Gastrocnemius medialis (tissue), 4 donors: Measurements from ENCODE around the gene PWWP2B. TPM values are rescaled to one million over a fixed set of nuclear protein-coding genes. Genes with fewer than 3 reads are reported as not detected.
"Not testable (repeated sequence)": the region's sequence is repeated elsewhere in the genome, so short reads cannot be mapped to it uniquely, and the experiment has no call there.

Experiments used
- ATAC-seq, 2 donors: fragments of 150-250 bp; one replicate each; pipeline ENCODE4 v1.9.1; 2016
- DNase-seq, 2 donors: peaks; one replicate each; pipeline ENCODE4 v3.0.0-alpha.2; 2019
- H3K27ac ChIP-seq, 4 donors: fragments of 200-600 bp; sonication (generic); 1 replicate in 1 of 4; 2 replicates in 3 of 4; pipeline ENCODE4 v1.5.1; 2016 to 2018; ENCODE audit warnings: mild to moderate bottlenecking in 2 of 4, moderate library complexity in 1 of 4
- H3K27me3 ChIP-seq, 3 donors: fragments of 200-600 bp; sonication (generic) in 2 of 3; 1 replicate in 1 of 3; 2 replicates in 2 of 3; pipeline versions ENCODE4 v1.5.1 to v1.6.0; 2016 to 2019; ENCODE audit warnings: mild to moderate bottlenecking in 1 of 3, moderate library complexity in 1 of 3
- H3K36me3 ChIP-seq, 2 donors: fragments of 200-600 bp; sonication (generic) in 1 of 2; one replicate each; pipeline ENCODE4 v1.5.1; 2017 to 2018
- H3K4me1 ChIP-seq, 2 donors: fragments of 200-600 bp; sonication (generic) in 1 of 2; one replicate each; pipeline ENCODE4 v1.5.1; 2016 to 2017; ENCODE audit warnings: mild to moderate bottlenecking in 2 of 2
- H3K4me3 ChIP-seq, 4 donors: fragments of 200-600 bp; sonication (generic) in 3 of 4; 1 replicate in 1 of 4; 2 replicates in 3 of 4; pipeline ENCODE4 v1.5.1; 2016 to 2019; ENCODE audit warnings: mild to moderate bottlenecking in 2 of 4
- H3K9me3 ChIP-seq, 3 donors: fragments of 200-600 bp; sonication (generic) in 2 of 3; 1 replicate in 1 of 3; 2 replicates in 2 of 3; pipeline ENCODE4 v1.5.1; 2016 to 2019
- POLR2A ChIP-seq, 2 donors: fragments of 450-650 bp; IDR thresholded peaks; one replicate each; pipeline ENCODE4 v1.6.1; 2017; ENCODE audit warnings: antibody characterized with exemption in 2 of 2, mild to moderate bottlenecking in 2 of 2, moderate library complexity in 2 of 2
- in situ Hi-C, 4 donors: fragments of 200-750 bp; cut with MboI; loops; one replicate each; pipeline versions ENCODE4 v1.15.0 to v1.8.0; 2017; ENCODE audit warnings: low sequenced_read_pairs in 4 of 4
- intact Hi-C: fragments of 100-400 bp; cut with DNase I; formaldehyde crosslinking; loops from one replicate; pipeline ENCODE4 v1.15.1; 2023; ENCODE audit warnings: low total_unique reads
- total RNA-seq, 4 donors: library from RNA; depleted of rRNA; stranded (reverse); fragments of >200 nt; gene quantifications; one replicate each; pipeline versions ENCODE4 v1.1.0 to v1.2.3, GENCODE V29; 2016
- TF ChIP-seq, protein P1 (sequence below), 5 experiments: fragments of 450-650 bp in 3 of 5; fragments of 200-600 bp in 2 of 5; sonication (generic) in 2 of 5; IDR thresholded peaks in 4 of 5; conservative IDR thresholded peaks in 1 of 5; 1 replicate in 4 of 5; 2 replicates in 1 of 5; pipeline ENCODE4 v1.5.1; 2016 to 2019; ENCODE audit warnings: antibody characterized with exemption in 5 of 5, mild to moderate bottlenecking in 3 of 5, moderate library complexity in 3 of 5

Gene PWWP2B
- total RNA-seq, 4 donors from 2014 or later, result 22.7 to 30.9 (median 24.4) TPM

DNA sequence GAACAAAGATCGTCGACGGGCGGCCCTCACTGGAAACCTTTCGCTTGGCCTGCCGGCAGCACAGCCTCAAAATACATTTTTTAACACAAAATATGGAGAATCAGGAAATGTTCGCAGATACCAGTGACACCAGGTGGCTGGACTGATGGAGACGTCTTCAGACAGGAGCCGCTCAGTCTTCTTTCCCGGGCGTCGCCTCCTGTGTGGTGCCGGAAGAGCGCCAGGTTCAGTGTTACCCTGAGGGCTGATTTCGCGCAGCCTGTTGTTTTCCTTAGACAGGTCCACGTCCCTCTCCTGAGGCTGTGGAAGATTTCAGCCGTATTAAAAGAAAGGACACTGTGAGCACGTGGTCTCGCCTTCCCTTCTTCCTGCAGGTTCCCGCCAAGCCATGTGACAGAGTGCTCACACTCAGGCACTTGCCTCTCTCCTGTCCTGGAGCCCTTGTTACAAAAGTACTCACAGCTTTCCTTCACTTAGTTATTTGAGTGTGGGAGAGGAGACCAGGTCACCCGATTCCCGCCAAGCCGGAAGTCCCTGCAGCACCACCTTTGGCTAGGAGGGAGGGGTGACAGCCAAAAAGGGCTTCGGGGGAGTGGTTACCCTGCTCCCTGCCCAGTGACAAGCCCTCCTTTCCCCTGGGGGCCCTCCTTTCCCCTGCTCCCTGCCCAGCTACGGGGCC lies 21.7 kb upstream of the PWWP2B start:
- intact Hi-C loops (no loop called here), in situ Hi-C loops (loop anchor here in 3 of 4 donors (25.0 kb wide), 2 partner anchors 162 to 262 kb away; partner anchors contain the start of gene INPP5A (in 1 of the 3))
- DNase-seq (no peak), ATAC-seq (no peak)
- Histone ChIP-seq H3K4me3 (no peak overlapping the region), H3K9me3 (no peaks in the 10 kb centered on the region), H3K4me1 (no peaks in the 10 kb centered on the region), H3K27ac (no peak overlapping the region), H3K27me3 (no peaks in the 10 kb centered on the region), H3K36me3 (no peaks in the 10 kb centered on the region)
- no peak for TF ChIP-seq POLR2A (IDR thresholded peaks at IDR 0.05)
- TF ChIP-seq, protein P1, sequence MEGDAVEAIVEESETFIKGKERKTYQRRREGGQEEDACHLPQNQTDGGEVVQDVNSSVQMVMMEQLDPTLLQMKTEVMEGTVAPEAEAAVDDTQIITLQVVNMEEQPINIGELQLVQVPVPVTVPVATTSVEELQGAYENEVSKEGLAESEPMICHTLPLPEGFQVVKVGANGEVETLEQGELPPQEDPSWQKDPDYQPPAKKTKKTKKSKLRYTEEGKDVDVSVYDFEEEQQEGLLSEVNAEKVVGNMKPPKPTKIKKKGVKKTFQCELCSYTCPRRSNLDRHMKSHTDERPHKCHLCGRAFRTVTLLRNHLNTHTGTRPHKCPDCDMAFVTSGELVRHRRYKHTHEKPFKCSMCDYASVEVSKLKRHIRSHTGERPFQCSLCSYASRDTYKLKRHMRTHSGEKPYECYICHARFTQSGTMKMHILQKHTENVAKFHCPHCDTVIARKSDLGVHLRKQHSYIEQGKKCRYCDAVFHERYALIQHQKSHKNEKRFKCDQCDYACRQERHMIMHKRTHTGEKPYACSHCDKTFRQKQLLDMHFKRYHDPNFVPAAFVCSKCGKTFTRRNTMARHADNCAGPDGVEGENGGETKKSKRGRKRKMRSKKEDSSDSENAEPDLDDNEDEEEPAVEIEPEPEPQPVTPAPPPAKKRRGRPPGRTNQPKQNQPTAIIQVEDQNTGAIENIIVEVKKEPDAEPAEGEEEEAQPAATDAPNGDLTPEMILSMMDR (IDR thresholded peaks at IDR 0.05 in 4 of 5, conservative IDR thresholded peaks at IDR 0.05 in 1 of 5), result no peak

DNA sequence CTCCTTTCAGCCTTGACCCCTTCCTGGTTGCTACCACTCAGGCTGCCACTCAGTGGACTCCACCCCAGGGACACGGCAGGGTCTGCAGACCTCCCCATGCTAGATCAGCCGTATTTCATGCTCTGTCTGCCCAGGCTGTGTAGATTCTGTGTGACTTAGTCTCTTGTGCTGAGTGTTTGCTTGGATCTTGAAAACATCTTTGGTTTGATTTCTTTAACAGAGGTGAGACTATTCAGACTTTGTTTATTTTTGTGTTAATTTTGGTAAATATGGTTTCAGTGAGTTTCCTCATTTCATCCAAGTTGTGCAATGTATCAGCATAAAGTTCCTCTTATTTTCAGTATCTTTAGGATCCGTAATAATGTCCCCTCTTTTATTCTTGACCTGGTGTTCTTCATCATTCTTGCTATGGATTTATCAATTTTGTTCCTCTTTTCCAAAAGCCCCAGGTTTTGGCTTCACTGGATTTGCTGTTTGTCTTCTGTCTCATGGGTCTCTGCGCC lies 21.2 kb upstream of the PWWP2B start:
- Histone ChIP-seq H3K36me3 (no peaks in the 10 kb centered on the region), H3K9me3 (no peaks in the 10 kb centered on the region), H3K4me3 (no peak overlapping the region), H3K27ac (no peak overlapping the region), H3K27me3 (no peaks in the 10 kb centered on the region), H3K4me1 (no peaks in the 10 kb centered on the region)
- intact Hi-C loops (no loop called here), in situ Hi-C loops (loop anchor here in 3 of 4 donors (25.0 kb wide), 2 partner anchors 161 to 261 kb away; partner anchors contain the start of gene INPP5A (in 1 of the 3))
- TF ChIP-seq, protein P1 (IDR thresholded peaks at IDR 0.05 in 4 of 5, conservative IDR thresholded peaks at IDR 0.05 in 1 of 5), result no peak
- no peak for TF ChIP-seq POLR2A (IDR thresholded peaks at IDR 0.05)
- DNase-seq (no peak), ATAC-seq (no peak)

DNA sequence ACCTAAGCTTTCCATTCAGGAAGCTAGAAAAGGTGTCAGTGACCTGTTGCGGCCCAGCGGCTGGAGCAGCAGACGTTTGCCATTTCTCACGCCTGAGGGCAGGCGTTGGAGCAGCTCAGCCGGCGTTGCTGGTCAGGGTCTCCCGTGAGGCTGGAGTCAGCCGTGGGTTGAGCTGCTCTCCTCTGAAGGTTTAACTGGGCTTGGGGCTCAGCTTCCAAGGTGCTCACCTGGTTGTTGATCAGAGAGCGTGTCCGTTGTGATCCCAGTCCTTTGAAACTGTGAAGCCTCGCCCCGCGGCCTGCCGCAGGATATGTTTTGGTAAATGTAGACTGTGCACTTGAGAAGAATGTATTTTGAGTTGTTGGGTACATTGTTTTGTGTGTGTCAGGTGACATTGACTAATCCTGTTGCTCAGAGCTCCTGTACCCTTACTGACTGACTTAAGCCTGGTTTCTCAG lies 20.6 kb upstream of the PWWP2B start:
- intact Hi-C loops (no loop called here), in situ Hi-C loops (loop anchor here in 3 of 4 donors (25.0 kb wide), 2 partner anchors 161 to 261 kb away; partner anchors contain the start of gene INPP5A (in 1 of the 3))
- DNase-seq, result no peak
- Histone ChIP-seq H3K36me3 (no peaks in the 10 kb centered on the region), H3K9me3 (no peaks in the 10 kb centered on the region), H3K27me3 (no peaks in the 10 kb centered on the region), H3K4me1 (no peaks in the 10 kb centered on the region), H3K27ac (no peak overlapping the region), H3K4me3 (no peak overlapping the region)
- TF ChIP-seq, protein P1 (IDR thresholded peaks at IDR 0.05 in 4 of 5, conservative IDR thresholded peaks at IDR 0.05 in 1 of 5), result no peak
- no peak for TF ChIP-seq POLR2A (IDR thresholded peaks at IDR 0.05)
- no peak for ATAC-seq

DNA sequence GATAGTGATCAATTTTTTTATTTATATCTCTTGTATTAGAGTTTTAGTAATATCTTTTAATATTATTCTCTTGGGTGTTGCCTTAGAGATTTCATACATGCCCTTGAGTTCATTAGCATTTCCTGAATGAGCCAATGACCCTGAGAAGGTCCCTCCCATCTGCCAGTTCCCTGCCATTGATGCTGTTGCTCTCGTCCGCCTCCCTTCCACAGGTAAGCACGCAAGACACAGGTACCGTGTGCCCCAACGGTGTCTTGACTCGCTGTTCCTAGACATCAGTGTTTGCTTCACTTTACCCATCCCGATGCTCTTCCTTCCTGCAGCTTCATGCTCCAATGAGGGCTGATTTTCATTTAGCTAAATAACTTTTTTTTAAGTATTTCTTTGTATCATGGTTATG lies 19.7 kb upstream of the PWWP2B start:
- TF ChIP-seq, protein P1 (IDR thresholded peaks at IDR 0.05 in 4 of 5, conservative IDR thresholded peaks at IDR 0.05 in 1 of 5), result no peak
- TF ChIP-seq POLR2A (IDR thresholded peaks at IDR 0.05), result no peak
- Histone ChIP-seq H3K4me1 (no peaks in the 10 kb centered on the region), H3K27me3 (no peaks in the 10 kb centered on the region), H3K27ac (no peak overlapping the region), H3K9me3 (no peaks in the 10 kb centered on the region), H3K4me3 (no peak overlapping the region), H3K36me3 (no peaks in the 10 kb centered on the region)
- intact Hi-C loops, result no loop called here
- ATAC-seq (no peak), DNase-seq (no peak)
- in situ Hi-C loops, result loop anchor here in 3 of 4 donors (25.0 kb wide), 2 partner anchors 160 to 260 kb away; partner anchors contain the start of gene INPP5A (in 1 of the 3)

DNA sequence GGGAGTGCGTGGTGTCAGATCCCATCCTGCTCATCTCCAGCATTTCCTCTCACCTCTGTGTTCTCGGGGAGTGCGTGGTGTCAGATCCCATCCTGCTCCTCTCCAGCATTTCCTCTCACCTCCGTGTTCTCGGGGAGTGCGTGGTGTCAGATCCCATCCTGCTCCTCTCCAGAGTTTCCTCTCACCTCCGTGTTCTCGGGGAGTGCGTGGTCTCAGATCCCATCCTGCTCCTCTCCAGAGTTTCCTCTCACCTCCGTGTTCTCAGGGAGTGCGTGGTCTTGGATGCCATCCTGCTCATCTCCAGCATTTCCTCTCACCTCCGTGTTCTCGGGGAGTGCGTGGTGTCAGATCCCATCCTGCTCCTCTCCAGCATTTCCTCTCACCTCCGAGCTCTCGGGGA lies 18.0 kb upstream of the PWWP2B start:
- H3K4me3 ChIP-seq, H3K27ac ChIP-seq, H3K36me3 ChIP-seq, DNase-seq, H3K4me1 ChIP-seq, intact Hi-C loops, H3K27me3 ChIP-seq, H3K9me3 ChIP-seq, ATAC-seq: not testable (repeated sequence)
- in situ Hi-C loops, result loop anchor here in 3 of 4 donors (25.0 kb wide), 2 partner anchors 158 to 258 kb away; partner anchors contain the start of gene INPP5A (in 1 of the 3)

DNA sequence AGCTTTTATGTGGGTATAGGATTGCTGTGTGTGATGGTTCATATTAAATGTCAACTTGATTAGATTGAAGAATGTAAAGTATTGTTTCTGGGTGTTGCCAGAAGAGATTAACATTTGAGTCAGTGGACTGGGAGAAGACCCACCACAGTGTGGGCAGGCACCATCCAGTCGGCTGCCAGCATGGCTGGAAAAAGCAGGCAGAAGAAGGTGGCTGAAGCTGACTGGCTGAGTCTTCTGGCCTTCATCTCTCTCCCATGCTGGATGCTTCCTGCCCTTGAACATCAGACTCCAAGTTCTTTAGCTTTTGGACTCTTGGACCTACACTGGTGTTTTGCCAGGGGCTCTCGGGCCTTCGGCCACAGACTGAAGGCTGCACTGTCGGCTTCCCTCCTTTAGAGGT lies 16.0 kb upstream of the PWWP2B start:
- H3K27ac ChIP-seq, H3K36me3 ChIP-seq, H3K4me1 ChIP-seq, DNase-seq, H3K9me3 ChIP-seq, intact Hi-C loops, H3K4me3 ChIP-seq, H3K27me3 ChIP-seq, ATAC-seq: not testable (repeated sequence)
- in situ Hi-C loops, result loop anchor here in 3 of 4 donors (5.0 to 25.0 kb wide), 3 partner anchors 71 to 256 kb away; partner anchors contain the start of gene INPP5A (in 1 of the 3)
